H1 (cell line): ENCODE measurements around the gene MMP21. TPM values are rescaled to one million over a fixed set of nuclear protein-coding genes. Genes with fewer than 3 reads are reported as not detected.

Source experiments
- ZNF274 ChIP-seq: IDR thresholded peaks from 2 replicates; pipeline ENCODE4 v1.7.0; 2012; ENCODE audit warnings: low read length, borderline replicate concordance; ENCODE audit errors: extremely low read depth
- polyA plus RNA-seq, 7 experiments: library from polyadenylated mRNA; depleted of rRNA in 3 of 7; stranded (reverse) in 5 of 7; unstranded in 2 of 7; fragments of >200 nt in 5 of 7; fragments of 200-250 nt in 2 of 7; gene quantifications; 1 replicate in 5 of 7; 2 replicates in 1 of 7; 4 replicates in 1 of 7; pipeline versions ENCODE4 v1.2.1 to v1.2.3, GENCODE V29; 2011 to 2013; ENCODE audit warnings: missing spikeins in 2 of 7, mixed read lengths in 2 of 7
- total RNA-seq: library from RNA; stranded (reverse); fragmentation: NEBNext Ultra II Directional; extraction: Animal tissue kit (Norgen Biotek cat#: 25700); gene quantifications from 2 replicates; pipeline ENCODE4 v1.2.1, GENCODE V29; 2021

Gene MMP21
- total and polyA plus RNA-seq, 2 of the 8 experiments (the other 6 are each of a cell fraction or from before 2014, with no cell fraction given), result not detected

- no peak for TF ChIP-seq ZNF274
- TF ChIP-seq, all 59 proteins: peak for 0
Observed at GRCh38 chr10:125797994-125798662, 22.5 kb upstream of the MMP21 start (continued).
